ENCODE results near the gene FSTL1.

DNA sequence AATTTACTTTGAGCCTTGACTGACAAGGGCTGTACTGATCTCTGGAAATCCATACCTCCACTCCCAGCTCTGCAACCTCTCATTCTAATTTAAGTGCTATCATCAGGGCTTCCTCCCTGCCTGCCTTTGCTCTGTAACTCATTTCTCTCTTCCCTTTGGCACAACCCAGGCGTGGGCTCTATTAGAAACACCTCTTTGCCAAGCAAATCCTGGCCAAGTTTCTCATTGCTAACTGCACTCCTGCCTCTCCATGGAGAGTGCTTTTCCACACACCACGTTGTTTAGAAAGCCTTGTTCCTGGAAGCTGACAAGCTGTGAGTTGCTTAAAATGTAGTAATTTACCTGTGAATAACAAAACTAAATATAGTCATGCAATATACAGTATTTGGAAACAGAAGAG, 20.1 kb upstream of the FSTL1 start:
- TF ChIP-seq MYC (IDR thresholded peaks at IDR 0.05; ENCODE audit: low read depth, low read length) (no peak), POLR2A (IDR thresholded peaks at IDR 0.05; ENCODE audit: extremely low read depth, insufficient read length) (no peak)
- TF ChIP-seq, protein P1, sequence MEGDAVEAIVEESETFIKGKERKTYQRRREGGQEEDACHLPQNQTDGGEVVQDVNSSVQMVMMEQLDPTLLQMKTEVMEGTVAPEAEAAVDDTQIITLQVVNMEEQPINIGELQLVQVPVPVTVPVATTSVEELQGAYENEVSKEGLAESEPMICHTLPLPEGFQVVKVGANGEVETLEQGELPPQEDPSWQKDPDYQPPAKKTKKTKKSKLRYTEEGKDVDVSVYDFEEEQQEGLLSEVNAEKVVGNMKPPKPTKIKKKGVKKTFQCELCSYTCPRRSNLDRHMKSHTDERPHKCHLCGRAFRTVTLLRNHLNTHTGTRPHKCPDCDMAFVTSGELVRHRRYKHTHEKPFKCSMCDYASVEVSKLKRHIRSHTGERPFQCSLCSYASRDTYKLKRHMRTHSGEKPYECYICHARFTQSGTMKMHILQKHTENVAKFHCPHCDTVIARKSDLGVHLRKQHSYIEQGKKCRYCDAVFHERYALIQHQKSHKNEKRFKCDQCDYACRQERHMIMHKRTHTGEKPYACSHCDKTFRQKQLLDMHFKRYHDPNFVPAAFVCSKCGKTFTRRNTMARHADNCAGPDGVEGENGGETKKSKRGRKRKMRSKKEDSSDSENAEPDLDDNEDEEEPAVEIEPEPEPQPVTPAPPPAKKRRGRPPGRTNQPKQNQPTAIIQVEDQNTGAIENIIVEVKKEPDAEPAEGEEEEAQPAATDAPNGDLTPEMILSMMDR (IDR thresholded peaks at IDR 0.05; ENCODE audit: low read depth, low read length), result no peak
